Measurements from ENCODE around the gene TMEM203. TPM values are rescaled to one million over a fixed set of nuclear protein-coding genes. Genes with fewer than 3 reads are reported as not detected.

TMEM203 gene
- total RNA-seq, 1 donor from 2014 or later: 32.9 TPM

GRCh38 chr9:137180491-137180890, 25.0 kb downstream of the TMEM203 start:
- peaks cover 57 to 64% (median 63%) of the 10 kb centered on the region in 3 donors for H3K36me3 ChIP-seq (ENCODE audit: control insufficient read depth in 3 of 3, insufficient read depth in 3 of 3, low read length in 3 of 3)
- no peak overlapping the region for H3K9ac ChIP-seq (ENCODE audit: low read depth in 1 of 3, low read length in 3 of 3)
- peaks cover 0 to 5% (median 0%) of the 10 kb centered on the region in 3 donors for H3K4me1 ChIP-seq (ENCODE audit: control insufficient read depth in 3 of 3, insufficient read depth in 3 of 3, low read length in 3 of 3)
- no peaks in the 10 kb centered on the region for H3K27me3 ChIP-seq (ENCODE audit: control insufficient read depth in 3 of 3, insufficient read depth in 3 of 3, low read length in 3 of 3)
- no peak overlapping the region for H3K4me3 ChIP-seq (ENCODE audit: low read length in 3 of 3)
- no peaks in the 10 kb centered on the region for H3K9me3 ChIP-seq (ENCODE audit: control insufficient read depth in 3 of 3, low read length in 3 of 3)
- no peak overlapping the region for H3K27ac ChIP-seq (ENCODE audit: low read depth, low read length)

- Histone ChIP-seq H3K36me3 (ENCODE audit: control insufficient read depth in 3 of 3, insufficient read depth in 3 of 3, low read length in 3 of 3) (peaks cover 56 to 59% (median 57%) of the 10 kb centered on the region in 3 donors), H3K27me3 (ENCODE audit: control insufficient read depth in 3 of 3, insufficient read depth in 3 of 3, low read length in 3 of 3) (no peaks in the 10 kb centered on the region), H3K27ac (ENCODE audit: low read depth, low read length) (no peak overlapping the region), H3K4me3 (ENCODE audit: low read length in 3 of 3) (no peak overlapping the region), H3K9ac (ENCODE audit: low read depth in 1 of 3, low read length in 3 of 3) (no peak overlapping the region), H3K9me3 (ENCODE audit: control insufficient read depth in 3 of 3, low read length in 3 of 3) (no peaks in the 10 kb centered on the region), H3K4me1 (ENCODE audit: control insufficient read depth in 3 of 3, insufficient read depth in 3 of 3, low read length in 3 of 3) (no peaks in the 10 kb centered on the region)
Observed at GRCh38 chr9:137179761-137180160, 25.7 kb downstream of the TMEM203 start.

- no peaks in the 10 kb centered on the region for H3K9me3 ChIP-seq (ENCODE audit: control insufficient read depth in 3 of 3, low read length in 3 of 3)
- no peak overlapping the region for H3K9ac ChIP-seq (ENCODE audit: low read depth in 1 of 3, low read length in 3 of 3)
- no peak overlapping the region for H3K4me3 ChIP-seq (ENCODE audit: low read length in 3 of 3)
- H3K27ac ChIP-seq (ENCODE audit: low read depth, low read length): no peak overlapping the region
- peaks cover 50 to 53% (median 52%) of the 10 kb centered on the region in 3 donors for H3K36me3 ChIP-seq (ENCODE audit: control insufficient read depth in 3 of 3, insufficient read depth in 3 of 3, low read length in 3 of 3)
- peaks cover 0 to 3% (median 0%) of the 10 kb centered on the region in 3 donors for H3K27me3 ChIP-seq (ENCODE audit: control insufficient read depth in 3 of 3, insufficient read depth in 3 of 3, low read length in 3 of 3)
- no peaks in the 10 kb centered on the region for H3K4me1 ChIP-seq (ENCODE audit: control insufficient read depth in 3 of 3, insufficient read depth in 3 of 3, low read length in 3 of 3)
Observed at GRCh38 chr9:137178939-137179630, 26.4 kb downstream of the TMEM203 start.

GRCh38 chr9:137178201-137178938, 27.1 kb downstream of the TMEM203 start:
- H3K36me3 ChIP-seq (ENCODE audit: control insufficient read depth in 3 of 3, insufficient read depth in 3 of 3, low read length in 3 of 3): peaks cover 42 to 46% (median 45%) of the 10 kb centered on the region in 3 donors
- peaks cover 0 to 10% (median 4%) of the 10 kb centered on the region in 3 donors for H3K27me3 ChIP-seq (ENCODE audit: control insufficient read depth in 3 of 3, insufficient read depth in 3 of 3, low read length in 3 of 3)
- no peak overlapping the region for H3K9ac ChIP-seq (ENCODE audit: low read depth in 1 of 3, low read length in 3 of 3)
- no peaks in the 10 kb centered on the region for H3K4me1 ChIP-seq (ENCODE audit: control insufficient read depth in 3 of 3, insufficient read depth in 3 of 3, low read length in 3 of 3)
- H3K27ac ChIP-seq (ENCODE audit: low read depth, low read length): no peak overlapping the region
- H3K4me3 ChIP-seq (ENCODE audit: low read length in 3 of 3): no peak overlapping the region
- H3K9me3 ChIP-seq (ENCODE audit: control insufficient read depth in 3 of 3, low read length in 3 of 3): no peaks in the 10 kb centered on the region

GRCh38 chr9:137176302-137177182, 28.9 kb downstream of the TMEM203 start:
- Histone ChIP-seq H3K9ac (ENCODE audit: low read depth in 1 of 3, low read length in 3 of 3) (no peak overlapping the region), H3K4me3 (ENCODE audit: low read length in 3 of 3) (no peak overlapping the region), H3K27ac (ENCODE audit: low read depth, low read length) (no peak overlapping the region)

GRCh38 chr9:137175345-137175961, 30.0 kb downstream of the TMEM203 start:
- Histone ChIP-seq H3K27ac (ENCODE audit: low read depth, low read length) (no peak overlapping the region), H3K4me3 (ENCODE audit: low read length in 3 of 3) (no peak overlapping the region), H3K9ac (ENCODE audit: low read depth in 1 of 3, low read length in 3 of 3) (no peak overlapping the region), H3K4me1 (ENCODE audit: control insufficient read depth in 3 of 3, insufficient read depth in 3 of 3, low read length in 3 of 3) (no peaks in the 10 kb centered on the region), H3K36me3 (ENCODE audit: control insufficient read depth in 3 of 3, insufficient read depth in 3 of 3, low read length in 3 of 3) (peaks cover 18 to 20% (median 19%) of the 10 kb centered on the region in 3 donors), H3K27me3 (ENCODE audit: control insufficient read depth in 3 of 3, insufficient read depth in 3 of 3, low read length in 3 of 3) (peaks cover 21 to 39% (median 30%) of the 10 kb centered on the region in 3 donors), H3K9me3 (ENCODE audit: control insufficient read depth in 3 of 3, low read length in 3 of 3) (no peaks in the 10 kb centered on the region)

More at GRCh38 chr9:137176302-137177182, 28.9 kb downstream of the TMEM203 start:
- Histone ChIP-seq H3K4me1 (ENCODE audit: control insufficient read depth in 3 of 3, insufficient read depth in 3 of 3, low read length in 3 of 3) (no peaks in the 10 kb centered on the region), H3K27me3 (ENCODE audit: control insufficient read depth in 3 of 3, insufficient read depth in 3 of 3, low read length in 3 of 3) (peaks cover 11 to 28% (median 19%) of the 10 kb centered on the region in 3 donors), H3K36me3 (ENCODE audit: control insufficient read depth in 3 of 3, insufficient read depth in 3 of 3, low read length in 3 of 3) (peaks cover 29 to 30% (median 30%) of the 10 kb centered on the region in 3 donors), H3K9me3 (ENCODE audit: control insufficient read depth in 3 of 3, low read length in 3 of 3) (no peaks in the 10 kb centered on the region)

- peaks cover 27 to 46% (median 36%) of the 10 kb centered on the region in 3 donors for H3K27me3 ChIP-seq (ENCODE audit: control insufficient read depth in 3 of 3, insufficient read depth in 3 of 3, low read length in 3 of 3)
- no peaks in the 10 kb centered on the region for H3K9me3 ChIP-seq (ENCODE audit: control insufficient read depth in 3 of 3, low read length in 3 of 3)
- no peak overlapping the region for H3K4me3 ChIP-seq (ENCODE audit: low read length in 3 of 3)
- H3K9ac ChIP-seq (ENCODE audit: low read depth in 1 of 3, low read length in 3 of 3): no peak overlapping the region
- H3K27ac ChIP-seq (ENCODE audit: low read depth, low read length): no peak overlapping the region
- H3K4me1 ChIP-seq (ENCODE audit: control insufficient read depth in 3 of 3, insufficient read depth in 3 of 3, low read length in 3 of 3): peaks cover 0 to 5% (median 2%) of the 10 kb centered on the region in 3 donors
- peaks cover 12 to 14% (median 13%) of the 10 kb centered on the region in 3 donors for H3K36me3 ChIP-seq (ENCODE audit: control insufficient read depth in 3 of 3, insufficient read depth in 3 of 3, low read length in 3 of 3)
Observed at GRCh38 chr9:137174722-137175293, 30.6 kb downstream of the TMEM203 start.

GRCh38 chr9:137173796-137174664, 31.4 kb downstream of the TMEM203 start:
- H3K9me3 ChIP-seq (ENCODE audit: control insufficient read depth in 3 of 3, low read length in 3 of 3): no peaks in the 10 kb centered on the region
- no peak overlapping the region for H3K27ac ChIP-seq (ENCODE audit: low read depth, low read length)
- peaks cover 34 to 53% (median 44%) of the 10 kb centered on the region in 3 donors for H3K27me3 ChIP-seq (ENCODE audit: control insufficient read depth in 3 of 3, insufficient read depth in 3 of 3, low read length in 3 of 3)
- H3K4me1 ChIP-seq (ENCODE audit: control insufficient read depth in 3 of 3, insufficient read depth in 3 of 3, low read length in 3 of 3): peaks cover 6 to 12% (median 8%) of the 10 kb centered on the region in 3 donors
- no peak overlapping the region for H3K9ac ChIP-seq (ENCODE audit: low read depth in 1 of 3, low read length in 3 of 3)
- H3K4me3 ChIP-seq (ENCODE audit: low read length in 3 of 3): no peak overlapping the region
- H3K36me3 ChIP-seq (ENCODE audit: control insufficient read depth in 3 of 3, insufficient read depth in 3 of 3, low read length in 3 of 3): peaks cover 5 to 7% (median 7%) of the 10 kb centered on the region in 3 donors
